ENCODE measurements around the gene ADGRL1. TPM values are rescaled to one million over a fixed set of nuclear protein-coding genes. Genes with fewer than 3 reads are reported as not detected.

Gene ADGRL1
- total RNA-seq, 1 experiment from 2014 or later, result 117 TPM

DNA sequence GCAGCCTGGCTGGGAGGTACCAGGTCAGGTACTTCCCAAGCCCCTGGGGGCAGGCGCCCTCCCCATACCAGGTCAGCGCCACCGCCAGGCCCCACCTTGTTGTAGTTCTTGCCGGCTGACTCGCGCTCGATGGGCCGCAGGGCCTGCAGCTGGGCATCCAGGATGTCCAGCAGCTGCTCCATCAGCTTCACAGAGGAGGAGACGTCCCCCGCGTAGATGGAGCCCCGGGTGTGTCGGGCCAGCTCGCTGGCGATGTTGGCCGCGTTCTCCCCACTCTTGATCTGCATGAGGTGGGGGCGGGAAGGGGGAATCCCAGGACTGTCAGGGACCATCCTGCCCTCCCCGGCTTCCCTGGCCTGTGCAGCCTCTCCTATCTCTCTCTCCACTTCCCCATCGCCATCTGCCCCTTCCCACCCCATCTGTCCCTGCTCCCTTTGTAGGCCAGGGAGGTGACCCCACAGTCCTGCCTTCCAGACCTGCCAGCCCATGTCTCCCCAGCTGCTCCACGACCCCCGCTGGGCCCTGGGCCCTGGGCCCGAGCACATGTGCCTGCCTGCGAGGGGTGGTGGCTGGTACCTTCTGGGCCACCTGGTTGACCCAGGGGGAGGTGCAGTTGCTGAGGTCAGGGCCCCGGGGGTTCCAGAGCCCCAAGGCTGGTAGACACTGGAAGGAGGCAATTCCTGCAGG, 45.8 kb downstream of the ADGRL1 start:
- H3K27ac ChIP-seq (ENCODE audit: insufficient read length, low read depth, low read length), result no peak overlapping the region
- no peaks in the 10 kb centered on the region for H3K27me3 ChIP-seq (ENCODE audit: insufficient read depth, low read length)
- no peak overlapping the region for H2BK12ac ChIP-seq (ENCODE audit: insufficient read length, low read depth, low read length)
- no peak overlapping the region for H2BK15ac ChIP-seq (ENCODE audit: low read depth, low read length)
- no peak overlapping the region for H4K5ac ChIP-seq (ENCODE audit: insufficient read length, low read depth, low read length)
- H3K4me2 ChIP-seq (ENCODE audit: insufficient read depth, insufficient read length, low read length), result no peak overlapping the region
- no peaks in the 10 kb centered on the region for H4K20me1 ChIP-seq (ENCODE audit: control insufficient read depth, insufficient read depth, insufficient read length)
- H3K56ac ChIP-seq (ENCODE audit: insufficient read length, low read depth, low read length), result no peak overlapping the region
- H2AFZ ChIP-seq (ENCODE audit: low read length), result no peak overlapping the region
- H3K27me3 Mint-ChIP-seq (ENCODE audit: low read depth), result no peaks in the 10 kb centered on the region
- H4K91ac ChIP-seq (ENCODE audit: insufficient read length, low read depth, low read length), result no peak overlapping the region
- H3T11ph ChIP-seq (ENCODE audit: low read length), result no peak overlapping the region
- no peak overlapping the region for H3K23ac ChIP-seq (ENCODE audit: insufficient read length, low read depth, low read length)
- no peak overlapping the region for H3K4ac ChIP-seq (ENCODE audit: low read depth, low read length)
- H3K14ac ChIP-seq (ENCODE audit: insufficient read depth, low read length), result no peak overlapping the region; the same call in 1 of the 2 replicates
- no CpG with 5 or more reads among the region's 25 CpGs for WGBS (ENCODE audit: extremely low coverage, insufficient read length, low lambda C conversion rate)
- H3K79me1 ChIP-seq (ENCODE audit: insufficient read depth, low read depth, low read length, poor library complexity, severe bottlenecking), result no peaks in the 10 kb centered on the region
- H2BK5ac ChIP-seq (ENCODE audit: insufficient read length, low read length), result no peak overlapping the region
- no peaks in the 10 kb centered on the region for H3K23me2 ChIP-seq (ENCODE audit: insufficient read length, low read depth, low read length, poor library complexity, severe bottlenecking)
- no peak overlapping the region for H4K8ac ChIP-seq (replicated peaks; ENCODE audit: insufficient read length, low read depth, low read length)
- TF ChIP-seq, protein P1, sequence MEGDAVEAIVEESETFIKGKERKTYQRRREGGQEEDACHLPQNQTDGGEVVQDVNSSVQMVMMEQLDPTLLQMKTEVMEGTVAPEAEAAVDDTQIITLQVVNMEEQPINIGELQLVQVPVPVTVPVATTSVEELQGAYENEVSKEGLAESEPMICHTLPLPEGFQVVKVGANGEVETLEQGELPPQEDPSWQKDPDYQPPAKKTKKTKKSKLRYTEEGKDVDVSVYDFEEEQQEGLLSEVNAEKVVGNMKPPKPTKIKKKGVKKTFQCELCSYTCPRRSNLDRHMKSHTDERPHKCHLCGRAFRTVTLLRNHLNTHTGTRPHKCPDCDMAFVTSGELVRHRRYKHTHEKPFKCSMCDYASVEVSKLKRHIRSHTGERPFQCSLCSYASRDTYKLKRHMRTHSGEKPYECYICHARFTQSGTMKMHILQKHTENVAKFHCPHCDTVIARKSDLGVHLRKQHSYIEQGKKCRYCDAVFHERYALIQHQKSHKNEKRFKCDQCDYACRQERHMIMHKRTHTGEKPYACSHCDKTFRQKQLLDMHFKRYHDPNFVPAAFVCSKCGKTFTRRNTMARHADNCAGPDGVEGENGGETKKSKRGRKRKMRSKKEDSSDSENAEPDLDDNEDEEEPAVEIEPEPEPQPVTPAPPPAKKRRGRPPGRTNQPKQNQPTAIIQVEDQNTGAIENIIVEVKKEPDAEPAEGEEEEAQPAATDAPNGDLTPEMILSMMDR (conservative IDR thresholded peaks at IDR 0.05), result no peak
- peaks cover 0 to 7% of the 10 kb centered on the region in 2 experiments; a peak in 2 of 4 replicates for H3K4me1 Mint-ChIP-seq
- peaks cover 23 to 64% (median 58%) of the 10 kb centered on the region in 3 experiments; a peak in 6 of 7 replicates for H3K36me3 Mint-ChIP-seq (ENCODE audit: insufficient read depth in 1 of 3, low read depth in 3 of 3)
- H3K18ac ChIP-seq (ENCODE audit: insufficient read length, low read depth, low read length), result no peak overlapping the region
- H3K9me3 Mint-ChIP-seq, result no peaks in the 10 kb centered on the region
- H2BK20ac ChIP-seq (ENCODE audit: low read depth, low read length, poor library complexity, severe bottlenecking), result no peak overlapping the region
- H3K9ac ChIP-seq (ENCODE audit: extremely low read depth, insufficient read length, low read length), result no peak overlapping the region
- no peaks in the 10 kb centered on the region for H3K9me3 ChIP-seq (ENCODE audit: control insufficient read depth, low read depth, low read length)
- no peak overlapping the region for H2AK5ac ChIP-seq (ENCODE audit: insufficient read length, low read length)
- no peak overlapping the region for H2BK120ac ChIP-seq (ENCODE audit: low read depth, low read length, poor library complexity, severe bottlenecking)
- no peak for DNase-seq
- H3K27ac Mint-ChIP-seq, result peak overlapping the region in 2 of 3 experiments; percentile 49 to 62; a peak in 3 of 7 replicates
- no peaks in the 10 kb centered on the region for H3K79me2 ChIP-seq (ENCODE audit: insufficient read depth, low read length)
- no peaks in the 10 kb centered on the region for H3K4me1 ChIP-seq (ENCODE audit: insufficient read depth, low read length)
- H3K4me3 Mint-ChIP-seq, result no peak overlapping the region

Measured in H9 (cell line).